Bronchial epithelial cell (primary cell): ENCODE data around the gene ELOVL5. TPM values are rescaled to one million over a fixed set of nuclear protein-coding genes. Genes with fewer than 3 reads are reported as not detected.

ENCODE experiments used
- DNase-seq: peaks from one replicate; pipeline ENCODE4 v3.0.0-alpha.2; 2010; ENCODE audit warnings: low read depth
- FAIRE-seq: peaks from 2 replicates; lab custom pipeline; 2011; peaks lifted over from hg19 to GRCh38; lab: Jason Lieb, UNC
- H3K27me3 ChIP-seq: 2 replicates; pipeline ENCODE4 v1.5.1; 2011; ENCODE audit warnings: low read length; ENCODE audit not compliant: control insufficient read depth, insufficient read depth
- H3K36me3 ChIP-seq: 2 replicates; pipeline ENCODE4 v1.5.1; 2011; ENCODE audit warnings: low read length; ENCODE audit not compliant: control insufficient read depth, insufficient read depth
- H3K4me3 ChIP-seq: 2 replicates; pipeline ENCODE4 v1.5.1; 2011; ENCODE audit warnings: mild to moderate bottlenecking, low read depth, low read length, control low read depth
- total RNA-seq: library from RNA; depleted of rRNA; stranded (reverse); fragments of >200 nt; gene quantifications from 2 replicates; pipeline ENCODE4 v1.2.1, GENCODE V29; 2014
- TF ChIP-seq, protein P1 (sequence below): IDR thresholded peaks from 2 replicates; pipeline ENCODE4 v1.5.1; 2011; ENCODE audit warnings: mild to moderate bottlenecking, moderate library complexity, low read length, control low read depth, inconsistent platforms; ENCODE audit not compliant: insufficient read depth, severe bottlenecking

Gene ELOVL5
- total RNA-seq, 1 donor from 2014 or later = 42.1 TPM

GRCh38 chr6:53366128-53366641 lies 17.4 kb upstream of the ELOVL5 start:
- FAIRE-seq (no peak), DNase-seq (no peak)
- Histone ChIP-seq H3K27me3 (peaks cover 2% of the 10 kb centered on the region), H3K36me3 (no peaks in the 10 kb centered on the region), H3K4me3 (no peak overlapping the region)
- TF ChIP-seq, protein P1, sequence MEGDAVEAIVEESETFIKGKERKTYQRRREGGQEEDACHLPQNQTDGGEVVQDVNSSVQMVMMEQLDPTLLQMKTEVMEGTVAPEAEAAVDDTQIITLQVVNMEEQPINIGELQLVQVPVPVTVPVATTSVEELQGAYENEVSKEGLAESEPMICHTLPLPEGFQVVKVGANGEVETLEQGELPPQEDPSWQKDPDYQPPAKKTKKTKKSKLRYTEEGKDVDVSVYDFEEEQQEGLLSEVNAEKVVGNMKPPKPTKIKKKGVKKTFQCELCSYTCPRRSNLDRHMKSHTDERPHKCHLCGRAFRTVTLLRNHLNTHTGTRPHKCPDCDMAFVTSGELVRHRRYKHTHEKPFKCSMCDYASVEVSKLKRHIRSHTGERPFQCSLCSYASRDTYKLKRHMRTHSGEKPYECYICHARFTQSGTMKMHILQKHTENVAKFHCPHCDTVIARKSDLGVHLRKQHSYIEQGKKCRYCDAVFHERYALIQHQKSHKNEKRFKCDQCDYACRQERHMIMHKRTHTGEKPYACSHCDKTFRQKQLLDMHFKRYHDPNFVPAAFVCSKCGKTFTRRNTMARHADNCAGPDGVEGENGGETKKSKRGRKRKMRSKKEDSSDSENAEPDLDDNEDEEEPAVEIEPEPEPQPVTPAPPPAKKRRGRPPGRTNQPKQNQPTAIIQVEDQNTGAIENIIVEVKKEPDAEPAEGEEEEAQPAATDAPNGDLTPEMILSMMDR = no peak

GRCh38 chr6:53363341-53364079 lies 14.8 kb upstream of the ELOVL5 start:
- DNase-seq (no peak), FAIRE-seq (no peak)
- H3K27me3 ChIP-seq = no peaks in the 10 kb centered on the region
- no peaks in the 10 kb centered on the region for H3K36me3 ChIP-seq
- TF ChIP-seq, protein P1 = no peak
- no peak overlapping the region for H3K4me3 ChIP-seq

DNA sequence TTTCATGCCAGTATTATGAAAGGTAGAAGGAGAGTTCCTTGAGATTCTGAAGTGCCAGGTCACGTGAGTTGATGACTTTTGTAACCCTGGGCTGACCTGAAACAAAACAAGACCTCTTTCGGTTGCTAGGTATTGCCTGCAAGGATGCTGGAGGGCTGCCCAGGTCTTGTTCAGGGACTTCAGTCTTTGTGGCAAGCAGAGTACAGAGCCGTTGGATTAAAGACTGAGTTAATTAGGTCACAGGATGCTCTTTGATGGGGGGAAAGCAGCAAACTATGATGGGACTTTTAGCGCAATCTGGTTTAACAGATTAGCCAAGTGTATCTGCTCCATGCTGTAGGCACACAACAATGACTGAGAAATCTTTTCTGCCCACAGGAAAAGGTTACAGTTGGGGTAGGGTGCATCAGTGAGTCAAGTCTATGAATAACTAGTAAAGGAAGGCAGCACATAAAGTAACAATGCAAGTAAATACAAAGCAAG lies 12.8 kb upstream of the ELOVL5 start:
- DNase-seq = peak; percentile 79
- Histone ChIP-seq H3K36me3 (no peaks in the 10 kb centered on the region), H3K27me3 (no peaks in the 10 kb centered on the region), H3K4me3 (no peak overlapping the region)
- no peak for FAIRE-seq
- TF ChIP-seq, protein P1 = no peak

GRCh38 chr6:53360093-53360912 lies 11.6 kb upstream of the ELOVL5 start:
- no peaks in the 10 kb centered on the region for H3K27me3 ChIP-seq
- no peak for FAIRE-seq
- TF ChIP-seq, protein P1 = no peak
- H3K36me3 ChIP-seq = no peaks in the 10 kb centered on the region
- H3K4me3 ChIP-seq = no peak overlapping the region
- peak; percentile 40 for DNase-seq

DNA sequence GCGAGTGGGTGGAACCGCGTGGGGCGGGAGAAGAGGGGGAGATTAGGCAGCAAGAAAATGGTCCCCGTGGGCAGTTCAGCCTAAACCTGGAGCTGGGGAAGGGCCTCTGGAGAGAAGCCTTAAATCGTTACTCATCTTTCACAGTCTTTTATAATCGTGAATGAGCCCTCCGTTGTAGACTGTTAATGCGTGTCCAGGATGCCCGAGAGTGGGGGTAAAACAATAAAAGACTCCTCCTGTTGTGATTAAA lies 11.0 kb upstream of the ELOVL5 start:
- no peaks in the 10 kb centered on the region for H3K36me3 ChIP-seq
- no peak for FAIRE-seq
- TF ChIP-seq, protein P1 = no peak
- H3K27me3 ChIP-seq = no peaks in the 10 kb centered on the region
- peak overlapping the region; percentile 52 for H3K4me3 ChIP-seq
- peak; percentile 51 for DNase-seq
